ENCODE results near the gene TYSND1. TPM values are rescaled to one million over a fixed set of nuclear protein-coding genes. Genes with fewer than 3 reads are reported as not detected.

TYSND1 gene
- total and polyA plus RNA-seq, 2 of the 13 experiments (the other 11 are each of a cell fraction or from before 2014, with no cell fraction given) = 3.3 to 8.9 TPM

- TF ChIP-seq, protein P1, sequence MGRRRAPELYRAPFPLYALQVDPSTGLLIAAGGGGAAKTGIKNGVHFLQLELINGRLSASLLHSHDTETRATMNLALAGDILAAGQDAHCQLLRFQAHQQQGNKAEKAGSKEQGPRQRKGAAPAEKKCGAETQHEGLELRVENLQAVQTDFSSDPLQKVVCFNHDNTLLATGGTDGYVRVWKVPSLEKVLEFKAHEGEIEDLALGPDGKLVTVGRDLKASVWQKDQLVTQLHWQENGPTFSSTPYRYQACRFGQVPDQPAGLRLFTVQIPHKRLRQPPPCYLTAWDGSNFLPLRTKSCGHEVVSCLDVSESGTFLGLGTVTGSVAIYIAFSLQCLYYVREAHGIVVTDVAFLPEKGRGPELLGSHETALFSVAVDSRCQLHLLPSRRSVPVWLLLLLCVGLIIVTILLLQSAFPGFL (CRISPR knock-in tag; IDR thresholded peaks at IDR 0.05) = no peak; the same call in 1 of the 2 replicates
- TF ChIP-seq ZNF619 (CRISPR knock-in tag; IDR thresholded peaks at IDR 0.05) (no peak), NFE2L2 (IDR thresholded peaks at IDR 0.05; ENCODE audit: low read length) (no peak), ZNF484 (CRISPR knock-in tag; IDR thresholded peaks at IDR 0.05; ENCODE audit: borderline replicate concordance, low read depth) (no peak), ZFP91 (CRISPR knock-in tag; IDR thresholded peaks at IDR 0.05; ENCODE audit: borderline replicate concordance) (0 out of 2 replicates have a peak, but pooled peaks have one; percentile 12), MXI1 (IDR thresholded peaks at IDR 0.05; ENCODE audit: borderline replicate concordance, low read depth, low read length) (peak; percentile 77; the same call in 1 of the 3 replicates), ZC3H13 (CRISPR knock-in tag; IDR thresholded peaks at IDR 0.05) (peak; percentile 60; the same call in 1 of the 2 replicates), KLF12 (CRISPR knock-in tag; IDR thresholded peaks at IDR 0.05; ENCODE audit: borderline replicate concordance) (no peak), ZFP62 (CRISPR knock-in tag; IDR thresholded peaks at IDR 0.05) (no peak), SIX1 (CRISPR knock-in tag; IDR thresholded peaks at IDR 0.05; ENCODE audit: borderline replicate concordance) (0 out of 2 replicates have a peak, but pooled peaks have one; percentile 2), ZMYM4 (CRISPR knock-in tag; IDR thresholded peaks at IDR 0.05) (peak; percentile 95), ZNF792 (CRISPR knock-in tag; IDR thresholded peaks at IDR 0.05) (no peak), TEAD3 (CRISPR knock-in tag; optimal IDR thresholded peaks at IDR 0.05; ENCODE audit: borderline replicate concordance) (peak; percentile 60), SNAPC2 (CRISPR knock-in tag; IDR thresholded peaks at IDR 0.05) (no peak), ZNF142 (CRISPR knock-in tag; IDR thresholded peaks at IDR 0.05) (peak; percentile 38; the same call in 1 of the 2 replicates), KMT2B (CRISPR knock-in tag; IDR thresholded peaks at IDR 0.05) (peak; percentile 52), HOXA3 (CRISPR knock-in tag; IDR thresholded peaks at IDR 0.05) (peak; percentile 56; the same call in 1 of the 2 replicates), ZNF17 (CRISPR knock-in tag; IDR thresholded peaks at IDR 0.05) (no peak), PCBP2 (optimal IDR thresholded peaks at IDR 0.05; ENCODE audit: low read depth, low read length, poor library complexity, severe bottlenecking) (no peak), GABPB1 (CRISPR knock-in tag; IDR thresholded peaks at IDR 0.05) (peak; percentile 57)
- TF ChIP-seq, protein P2, sequence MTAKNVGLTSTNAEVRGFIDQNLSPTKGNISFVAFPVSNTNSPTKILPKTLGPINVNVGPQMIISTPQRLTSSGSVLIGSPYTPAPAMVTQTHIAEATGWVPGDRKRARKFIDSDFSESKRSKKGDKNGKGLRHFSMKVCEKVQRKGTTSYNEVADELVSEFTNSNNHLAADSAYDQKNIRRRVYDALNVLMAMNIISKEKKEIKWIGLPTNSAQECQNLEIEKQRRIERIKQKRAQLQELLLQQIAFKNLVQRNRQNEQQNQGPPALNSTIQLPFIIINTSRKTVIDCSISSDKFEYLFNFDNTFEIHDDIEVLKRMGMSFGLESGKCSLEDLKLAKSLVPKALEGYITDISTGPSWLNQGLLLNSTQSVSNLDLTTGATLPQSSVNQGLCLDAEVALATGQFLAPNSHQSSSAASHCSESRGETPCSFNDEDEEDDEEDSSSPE (CRISPR knock-in tag; IDR thresholded peaks at IDR 0.05) = peak; percentile 5
Observed at GRCh38 chr10:70146489-70147258, at the start of gene TYSND1 (continued).

Data from HepG2 (cell line).